T-helper 1 cell treated with Interleukin-12 subunit alpha and Interleukin-12 subunit beta and Interleukin-4 antibody, amounts not matched to agents 30 ng/mL and 1 ng/mL, for 36 hours (primary cell): ENCODE results near the gene JARID2. TPM values are rescaled to one million over a fixed set of nuclear protein-coding genes. Genes with fewer than 3 reads are reported as not detected.

Source experiments
- intact Hi-C: fragments of 100-400 bp; cut with micrococcal nuclease; formaldehyde crosslinking; loops from one replicate; pipeline ENCODE4 v1.15.1; 2024
- total RNA-seq: library from RNA; stranded (reverse); gene quantifications from 2 replicates; pipeline ENCODE4 v1.2.3, GENCODE V29; 2022

The JARID2 gene
- total RNA-seq, 1 donor from 2014 or later: 40.3 TPM

GRCh38 chr6:15263780-15264374, 18.0 kb downstream of the JARID2 start:
- intact Hi-C loops: no loop called here

DNA sequence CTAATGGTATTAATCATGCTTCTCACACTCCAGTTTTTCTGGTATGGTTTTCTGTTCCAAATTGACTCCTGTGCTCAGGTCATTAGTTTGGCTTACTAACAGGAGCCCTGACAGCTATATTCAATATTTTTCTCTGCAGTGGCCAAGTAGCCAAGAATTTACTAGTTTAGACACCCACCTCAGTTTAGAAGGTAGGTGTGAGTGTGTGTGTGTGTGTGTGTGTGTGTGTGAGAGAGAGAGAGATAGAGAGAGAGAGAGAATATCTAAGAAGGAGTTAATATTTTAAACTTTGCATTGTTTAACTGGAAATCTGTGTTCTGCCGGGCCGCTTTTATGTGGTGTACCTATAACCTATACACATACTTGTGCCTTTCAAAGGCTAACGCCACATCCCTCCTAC, 18.5 kb downstream of the JARID2 start:
- intact Hi-C loops: no loop called here

- intact Hi-C loops: no loop called here
Observed at GRCh38 chr6:15264902-15265761, 19.3 kb downstream of the JARID2 start.

- intact Hi-C loops: loop anchor here (1.0 kb wide), 1 partner anchor 9 kb away; no protein-coding TSS in a partner anchor
Observed at GRCh38 chr6:15265787-15266186, 19.9 kb downstream of the JARID2 start.

DNA sequence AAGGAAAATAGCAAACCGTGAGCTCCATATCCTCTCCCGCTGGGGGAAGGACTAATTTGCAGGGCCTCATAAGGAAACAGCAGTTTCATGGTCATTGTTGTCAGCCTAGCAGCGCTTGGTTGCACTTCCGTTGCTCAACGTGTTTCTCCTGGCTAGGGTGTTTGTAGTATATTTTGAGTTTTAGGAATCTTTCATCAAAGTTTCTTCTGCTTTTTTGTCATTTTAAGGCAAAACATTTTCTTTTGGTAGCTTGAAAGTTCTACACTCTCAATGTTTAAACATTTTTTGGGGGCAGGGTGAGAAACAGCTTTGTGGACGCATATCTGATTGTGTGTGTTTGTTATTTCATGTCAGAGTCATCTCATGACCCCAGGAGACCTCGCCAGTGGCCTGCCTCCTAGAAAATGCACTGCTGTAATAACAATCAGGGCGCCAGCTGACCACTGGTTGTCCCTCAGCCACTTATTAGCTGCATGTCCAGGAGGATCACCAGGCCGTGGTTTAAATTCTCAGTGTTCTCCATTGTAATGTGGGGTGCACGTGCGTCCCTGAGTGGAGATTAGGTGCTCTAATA, 20.6 kb downstream of the JARID2 start:
- intact Hi-C loops: loop anchor here (1.0 kb wide), 1 partner anchor 10 kb away; no protein-coding TSS in a partner anchor

GRCh38 chr6:15267221-15267620, 21.4 kb downstream of the JARID2 start:
- intact Hi-C loops: no loop called here

- intact Hi-C loops: no loop called here
Observed at GRCh38 chr6:15268137-15268908, 22.5 kb downstream of the JARID2 start.

DNA sequence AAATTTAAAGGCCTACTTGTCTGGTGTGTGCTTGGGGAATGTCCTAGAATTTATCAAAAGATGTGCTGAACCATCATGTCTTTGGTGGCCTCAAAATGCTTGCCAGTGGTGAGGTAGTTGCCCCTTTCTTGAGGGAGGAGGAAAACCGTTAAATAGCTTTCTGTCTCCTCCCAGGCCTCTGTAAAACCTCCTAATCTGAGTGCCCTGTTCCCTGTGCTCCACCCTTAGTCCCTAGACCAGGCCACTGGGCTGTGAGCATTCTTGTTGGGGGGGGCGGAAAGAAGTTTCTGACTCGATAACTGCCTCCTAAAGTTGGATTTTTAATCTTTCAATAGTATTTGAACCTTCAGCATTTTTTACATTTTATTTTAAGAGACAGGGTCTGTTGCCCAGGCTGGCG, 23.1 kb downstream of the JARID2 start:
- intact Hi-C loops: no loop called here

- intact Hi-C loops: no loop called here
Observed at GRCh38 chr6:15269619-15270018, 23.8 kb downstream of the JARID2 start.

DNA sequence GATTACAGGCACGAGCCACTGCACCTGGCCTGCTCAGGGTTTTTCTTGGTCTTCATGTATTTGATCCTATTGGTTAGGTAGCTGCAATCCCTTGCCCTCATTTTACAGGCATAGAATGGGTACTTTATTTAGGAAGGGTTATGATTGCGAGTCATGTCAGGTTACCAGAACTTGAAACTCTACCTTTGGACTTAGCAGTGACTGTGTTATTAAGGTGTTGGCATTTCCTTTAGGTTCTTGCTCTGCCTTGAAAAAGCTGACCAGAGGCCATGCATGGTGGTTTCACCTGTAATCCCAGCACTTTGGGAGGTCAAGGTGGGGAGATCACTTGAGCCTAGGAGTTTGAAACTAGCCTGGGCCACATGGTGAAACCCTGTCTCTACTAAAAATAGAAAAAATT, 24.5 kb downstream of the JARID2 start:
- intact Hi-C loops: no loop called here

- intact Hi-C loops: no loop called here
Observed at GRCh38 chr6:15272562-15272961, 26.7 kb downstream of the JARID2 start.

- intact Hi-C loops: no loop called here
Observed at GRCh38 chr6:15274692-15275387, 29.0 kb downstream of the JARID2 start.

GRCh38 chr6:15276036-15276985, 30.4 kb downstream of the JARID2 start:
- intact Hi-C loops: no loop called here

GRCh38 chr6:15279047-15279661, 33.3 kb downstream of the JARID2 start:
- intact Hi-C loops: no loop called here

GRCh38 chr6:15280028-15280427, 34.2 kb downstream of the JARID2 start:
- intact Hi-C loops: no loop called here

GRCh38 chr6:15280961-15281360, 35.1 kb downstream of the JARID2 start:
- intact Hi-C loops: no loop called here

DNA sequence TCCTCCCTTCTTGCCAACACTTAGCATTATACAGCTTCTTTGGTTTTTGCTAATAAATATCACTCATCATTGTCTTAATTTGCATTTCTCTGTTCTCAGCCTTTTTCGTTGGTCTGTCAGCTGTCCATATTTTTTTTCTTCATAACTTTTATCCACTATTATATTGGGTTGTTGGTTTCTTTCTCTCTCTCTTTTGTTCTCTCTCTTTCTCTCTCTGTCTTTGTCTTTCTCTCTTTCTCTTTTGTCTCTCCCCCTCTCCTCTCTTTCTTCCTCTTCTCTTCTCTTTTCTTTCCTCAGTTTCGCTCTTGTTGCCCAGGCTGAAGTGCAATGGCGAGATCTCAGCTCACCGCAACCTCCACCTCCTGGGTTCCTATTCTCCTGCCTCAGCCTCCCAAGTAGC, 36.5 kb downstream of the JARID2 start:
- intact Hi-C loops: no loop called here

DNA sequence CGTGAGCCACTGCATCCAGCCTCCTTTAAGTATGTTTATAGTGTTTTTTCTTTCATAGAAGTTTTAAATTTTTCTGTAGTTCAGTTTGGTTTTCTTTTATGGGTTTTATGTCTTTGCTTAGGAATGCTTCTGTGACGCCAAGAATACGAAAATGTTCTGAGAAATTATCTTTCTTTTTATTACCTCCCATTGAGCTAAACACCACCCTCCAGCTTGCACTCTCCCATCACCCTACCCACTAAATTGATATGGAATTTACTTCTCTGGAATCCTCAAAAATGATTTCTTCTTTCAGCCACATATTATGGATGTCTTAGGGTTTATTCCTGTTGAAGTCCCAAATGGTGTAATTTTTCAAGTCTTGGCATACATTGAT, 38.1 kb downstream of the JARID2 start:
- intact Hi-C loops: no loop called here

GRCh38 chr6:15284743-15285142, 38.9 kb downstream of the JARID2 start:
- intact Hi-C loops: no loop called here
